Chondrocyte (in vitro differentiated cells): ENCODE data around the gene MAT2A. TPM values are rescaled to one million over a fixed set of nuclear protein-coding genes. Genes with fewer than 3 reads are reported as not detected.
"Not testable (repeated sequence)": the region's sequence is repeated elsewhere in the genome, so short reads cannot be mapped to it uniquely, and the experiment has no call there.

Experiments used
- DNase-seq: peaks from one replicate; pipeline ENCODE4 v3.0.0; 2021; ENCODE audit warnings: mixed read lengths, low spot score
- H3K27ac Mint-ChIP-seq: one replicate; pipeline ENCODE4 v1.8.0; 2021; ENCODE audit warnings: mild to moderate bottlenecking, moderate library complexity, mixed read lengths; ENCODE audit not compliant: unreplicated experiment
- H3K27me3 Mint-ChIP-seq: 2 replicates; pipeline ENCODE4 v1.8.0; 2021; ENCODE audit warnings: low read depth, mixed read lengths
- H3K36me3 Mint-ChIP-seq: 2 replicates; pipeline ENCODE4 v1.8.0; 2021; ENCODE audit warnings: low read depth, mixed read lengths
- H3K4me1 Mint-ChIP-seq: 2 replicates; pipeline ENCODE4 v1.8.0; 2021; ENCODE audit warnings: low read depth, mild to moderate bottlenecking, mixed read lengths
- H3K4me3 Mint-ChIP-seq: one replicate; pipeline ENCODE4 v1.8.0; 2021; ENCODE audit warnings: mild to moderate bottlenecking, moderate library complexity, mixed read lengths; ENCODE audit not compliant: unreplicated experiment
- H3K9me3 Mint-ChIP-seq: 2 replicates; pipeline ENCODE4 v1.8.0; 2021; ENCODE audit warnings: low read depth, mixed read lengths
- CTCF ChIP-seq: fragments of 200-600 bp; sonication (generic); IDR thresholded peaks from 2 replicates; pipeline ENCODE4 v1.5.0; 2021; ENCODE audit warnings: antibody characterized with exemption, mild to moderate bottlenecking, moderate library complexity
- total RNA-seq: library from RNA; stranded (reverse); gene quantifications from 3 replicates; pipeline ENCODE4 v1.2.1, GENCODE V29; 2021

The MAT2A gene
- total RNA-seq, 1 donor from 2014 or later, result 155 TPM

DNA sequence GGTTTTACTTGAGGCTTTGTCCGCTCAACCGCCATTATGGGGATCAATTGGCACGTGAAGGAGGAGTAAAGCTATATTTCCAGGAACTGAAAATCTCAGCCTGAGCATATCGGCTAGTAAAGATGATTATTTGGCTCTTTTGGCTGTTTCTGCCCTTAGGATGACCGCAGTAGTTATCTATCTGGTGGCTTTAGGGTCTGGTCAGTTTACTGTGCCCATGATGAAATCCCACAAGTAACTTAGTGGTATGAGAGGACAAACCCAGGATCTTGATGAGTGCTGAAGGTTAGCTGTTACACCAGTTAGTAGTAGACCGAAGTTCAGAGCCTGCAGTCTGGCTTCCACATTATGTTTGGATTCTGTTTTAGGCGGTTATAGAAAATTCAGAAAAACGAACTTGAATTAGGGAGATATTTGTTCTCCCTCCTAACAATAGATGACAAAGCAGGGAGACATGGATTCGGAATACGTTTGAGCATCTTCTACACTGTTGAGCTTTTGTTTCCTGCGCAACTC is 1.2 kb downstream of the MAT2A start:
- Mint-ChIP-seq H3K36me3 (peaks cover 29% of the 10 kb centered on the region), H3K27ac (peak overlapping the region; percentile 78), H3K4me1 (peaks cover 60% of the 10 kb centered on the region), H3K4me3 (peak overlapping the region; percentile 89), H3K27me3 (no peaks in the 10 kb centered on the region), H3K9me3 (no peaks in the 10 kb centered on the region)
- no peak for TF ChIP-seq CTCF
- no peak for DNase-seq

- Mint-ChIP-seq H3K4me1 (peaks cover 59% of the 10 kb centered on the region), H3K9me3 (no peaks in the 10 kb centered on the region), H3K27me3 (no peaks in the 10 kb centered on the region), H3K27ac (peak overlapping the region; percentile 51), H3K36me3 (peaks cover 29% of the 10 kb centered on the region), H3K4me3 (peak overlapping the region; percentile 89)
- no peak for TF ChIP-seq CTCF
- DNase-seq, result no peak
Observed at GRCh38 chr2:85541262-85541661, 2.3 kb downstream of the MAT2A start.

GRCh38 chr2:85541753-85542457 is 2.9 kb downstream of the MAT2A start:
- Mint-ChIP-seq H3K36me3 (peaks cover 29% of the 10 kb centered on the region), H3K27ac (no peak overlapping the region), H3K4me3 (peak overlapping the region; percentile 89), H3K9me3 (no peaks in the 10 kb centered on the region), H3K4me1 (peaks cover 52% of the 10 kb centered on the region), H3K27me3 (no peaks in the 10 kb centered on the region)
- DNase-seq, result no peak
- no peak for TF ChIP-seq CTCF

- Mint-ChIP-seq H3K4me1 (peaks cover 44% of the 10 kb centered on the region), H3K4me3 (peak overlapping the region; percentile 89), H3K27me3 (no peaks in the 10 kb centered on the region), H3K9me3 (no peaks in the 10 kb centered on the region), H3K27ac (peak overlapping the region; percentile 60), H3K36me3 (peaks cover 29% of the 10 kb centered on the region)
- no peak for DNase-seq
- no peak for TF ChIP-seq CTCF
Observed at GRCh38 chr2:85542777-85543176, 3.8 kb downstream of the MAT2A start.

DNA sequence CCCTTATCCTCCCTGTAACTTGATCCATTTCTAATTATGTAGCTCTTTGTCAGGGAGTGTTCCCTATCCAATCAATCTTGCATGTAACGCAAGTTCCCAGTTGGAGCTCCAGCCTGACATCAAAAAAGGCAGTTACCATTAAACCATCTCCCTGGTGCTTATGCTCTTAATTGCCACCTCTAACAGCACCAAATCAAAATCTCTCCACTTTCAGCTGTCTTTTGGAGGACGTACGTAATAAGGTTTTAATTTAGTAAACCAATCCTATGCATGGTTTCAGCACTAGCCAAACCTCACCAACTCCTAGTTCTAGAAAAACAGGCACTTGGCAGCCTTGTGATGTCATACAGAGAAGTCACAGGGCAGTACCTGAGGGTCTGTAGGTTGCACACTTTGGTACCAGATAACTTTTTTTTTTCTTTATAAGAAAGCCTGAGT is 5.3 kb downstream of the MAT2A start:
- H3K27me3 Mint-ChIP-seq, DNase-seq, H3K9me3 Mint-ChIP-seq, H3K4me3 Mint-ChIP-seq: not testable (repeated sequence)
- H3K4me1 Mint-ChIP-seq, result peaks cover 41% of the 10 kb centered on the region
- peaks cover 29% of the 10 kb centered on the region for H3K36me3 Mint-ChIP-seq
- peak overlapping the region; percentile 56 for H3K27ac Mint-ChIP-seq

DNA sequence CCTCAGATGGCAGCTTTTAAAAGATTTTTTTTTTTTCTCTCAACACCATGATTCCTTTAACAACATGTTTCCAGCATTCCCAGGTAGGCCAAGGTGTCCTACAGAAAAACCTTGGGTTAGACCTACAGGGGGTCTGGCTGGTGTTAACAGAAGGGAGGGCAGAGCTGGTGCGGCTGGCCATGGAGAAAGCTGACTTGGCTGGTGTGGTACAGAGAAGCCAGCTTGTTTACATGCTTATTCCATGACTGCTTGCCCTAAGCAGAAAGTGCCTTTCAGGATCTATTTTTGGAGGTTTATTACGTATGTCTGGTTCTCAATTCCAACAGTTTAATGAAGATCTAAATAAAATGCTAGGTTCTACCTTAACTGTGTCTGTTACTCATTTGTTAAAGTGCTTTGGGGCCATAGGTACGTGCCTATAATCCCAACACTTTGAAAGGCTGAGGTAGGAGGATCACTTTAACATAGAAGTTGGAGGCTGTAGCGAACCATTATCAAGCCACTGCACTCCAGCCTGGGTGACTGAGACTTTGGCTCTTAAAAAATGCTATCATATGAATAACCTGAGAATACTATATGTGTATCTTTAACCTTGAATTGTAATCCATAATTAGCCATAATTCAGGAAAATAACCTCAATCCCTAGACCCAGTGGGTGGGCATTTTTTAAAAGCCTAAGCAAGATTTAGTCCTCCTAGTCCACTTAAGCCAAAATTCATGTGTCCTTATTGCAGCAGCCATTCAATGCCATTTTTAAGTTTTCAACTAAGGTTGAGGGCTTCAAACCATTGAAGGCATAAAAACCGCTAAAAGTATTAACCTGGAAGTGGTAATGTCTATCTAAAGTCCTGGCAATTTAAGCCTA is 6.2 kb downstream of the MAT2A start:
- H3K27ac Mint-ChIP-seq, H3K27me3 Mint-ChIP-seq: not testable (repeated sequence)

More for the DNA sequence above, 6.2 kb downstream of the MAT2A start:
- Mint-ChIP-seq H3K4me1 (peaks cover 49% of the 10 kb centered on the region), H3K36me3 (peaks cover 29% of the 10 kb centered on the region)
- H3K9me3 Mint-ChIP-seq, H3K4me3 Mint-ChIP-seq, DNase-seq: not testable (repeated sequence)
